HG03159 (cell line): ENCODE measurements around the gene ACAA1.
"Not testable (repeated sequence)": the region's sequence is repeated elsewhere in the genome, so short reads cannot be mapped to it uniquely, and the experiment has no call there.

Experiments
- ATAC-seq: cut with Tn5 transposase; IDR thresholded peaks from one replicate; pipeline ENCODE4 v1.9.1; 2021; ENCODE audit warnings: mild to moderate bottlenecking, moderate library complexity; ENCODE audit not compliant: unreplicated experiment

ACAA1 gene

DNA sequence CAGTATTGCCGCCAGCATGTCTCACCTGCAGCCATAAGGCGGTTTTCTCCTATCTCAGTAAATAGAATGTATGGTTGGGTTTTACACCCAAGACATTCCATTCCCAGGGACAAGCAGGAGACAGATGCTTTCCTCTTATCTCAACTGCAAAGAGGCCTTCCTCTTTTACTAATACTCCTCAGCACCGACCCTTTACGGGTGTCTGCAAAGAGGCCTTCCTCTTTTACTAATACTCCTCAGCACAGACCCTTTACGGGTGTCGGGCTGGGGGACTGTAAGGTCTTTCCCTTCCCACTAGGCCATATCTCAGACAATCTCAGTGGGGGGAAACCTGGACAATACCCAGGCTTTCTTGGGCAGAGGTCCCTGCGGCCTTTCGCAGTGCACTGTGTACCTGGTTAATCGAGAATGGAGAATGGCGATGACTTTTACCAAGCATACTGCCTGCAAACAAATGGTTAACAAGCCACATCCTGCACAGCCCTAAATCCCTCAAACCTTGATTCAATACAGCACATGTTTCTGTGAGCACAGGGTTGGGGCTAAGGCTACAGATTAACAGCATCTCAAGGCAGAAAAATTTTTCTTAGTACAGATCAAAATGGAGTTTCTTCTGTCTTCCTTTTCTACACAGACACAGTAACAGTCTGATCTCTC lies 1.2 kb downstream of the ACAA1 start:
- not testable (repeated sequence) for ATAC-seq

DNA sequence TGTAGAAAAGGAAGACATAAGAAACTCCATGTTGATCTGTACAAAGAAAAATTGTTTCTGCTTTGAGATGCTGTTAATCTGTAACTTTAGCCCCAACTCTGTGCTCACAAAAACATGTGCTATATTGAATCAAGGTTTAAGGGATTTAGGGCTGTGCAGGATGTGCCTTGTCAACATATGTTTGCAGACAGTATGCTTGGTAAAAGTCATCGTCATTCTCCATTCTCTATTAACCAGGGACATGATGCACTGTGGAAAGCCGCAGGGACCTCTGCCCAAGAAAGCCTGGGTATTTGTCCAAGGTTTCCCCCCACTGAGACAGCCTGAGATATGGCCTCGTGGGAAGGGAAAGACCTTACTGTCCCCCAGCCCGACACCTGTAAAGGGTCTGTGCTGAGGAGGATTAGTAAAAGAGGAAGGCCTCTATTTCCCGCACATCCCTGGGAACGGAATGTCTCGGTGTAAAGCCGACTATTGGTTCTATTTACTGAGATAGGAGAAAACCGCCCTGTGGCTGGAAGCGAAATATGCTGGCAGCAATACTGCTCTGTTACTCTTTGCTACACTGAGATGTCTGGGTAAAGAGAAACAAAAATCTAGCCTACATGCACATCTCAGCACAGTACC lies 2.3 kb downstream of the ACAA1 start:
- ATAC-seq, result not testable (repeated sequence)

DNA sequence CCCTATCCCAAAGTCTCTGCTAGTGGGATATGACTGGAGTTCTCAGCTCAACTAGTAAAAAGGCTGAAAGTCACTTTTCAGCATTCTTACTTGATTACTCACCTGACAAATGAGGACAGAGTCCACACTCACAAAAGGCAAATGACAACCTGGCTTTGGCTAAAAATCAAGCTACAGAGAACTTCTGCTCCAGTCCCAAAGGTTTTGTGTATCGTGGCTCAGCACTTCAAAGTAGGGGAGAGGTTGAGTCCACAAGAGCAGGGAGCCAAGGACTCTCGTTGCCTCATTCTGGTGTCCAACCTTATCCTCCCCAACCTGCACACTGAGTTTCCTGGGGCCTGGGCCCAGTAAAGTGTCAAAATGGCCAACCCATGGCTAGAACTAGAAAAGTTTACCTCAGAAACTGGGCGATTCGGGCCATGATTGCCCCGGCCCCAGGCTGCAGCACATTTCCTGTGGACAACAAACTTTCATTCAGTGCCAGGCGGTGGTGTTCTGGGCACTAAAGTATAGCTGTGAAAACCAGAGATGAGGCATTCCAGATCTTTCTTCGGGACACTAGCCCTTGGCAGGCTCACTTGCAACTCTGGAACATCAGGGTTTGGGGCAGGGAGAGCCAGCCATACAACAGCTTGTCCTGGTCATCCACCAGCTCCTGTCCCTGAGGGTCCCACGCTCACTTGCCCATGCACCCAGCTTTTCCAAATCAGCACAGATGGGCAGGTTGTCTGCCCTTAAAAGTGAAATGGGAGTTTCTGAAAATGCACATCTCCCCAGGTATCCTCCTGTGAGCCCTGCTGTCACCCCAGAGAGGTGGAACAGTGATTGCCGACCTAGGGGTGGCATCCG lies 3.1 kb downstream of the ACAA1 start:
- no peak for ATAC-seq

DNA sequence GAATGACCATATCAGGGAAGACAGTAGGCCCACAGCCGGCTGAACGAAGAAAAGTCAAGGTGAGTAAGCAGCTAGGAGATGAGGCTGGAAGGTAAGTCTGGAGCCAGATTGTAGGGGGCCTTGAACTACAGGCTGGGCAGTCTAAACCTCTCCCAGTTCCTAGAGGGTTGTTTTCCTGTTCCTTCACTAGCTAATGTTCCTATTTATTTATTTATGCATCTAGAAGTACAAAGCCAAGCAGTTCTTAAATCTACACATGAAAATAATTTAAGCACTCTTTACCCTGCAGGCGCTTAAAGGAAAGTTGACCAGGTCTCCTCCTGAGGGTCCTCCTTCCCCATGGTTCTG lies 3.7 kb downstream of the ACAA1 start:
- no peak for ATAC-seq

DNA sequence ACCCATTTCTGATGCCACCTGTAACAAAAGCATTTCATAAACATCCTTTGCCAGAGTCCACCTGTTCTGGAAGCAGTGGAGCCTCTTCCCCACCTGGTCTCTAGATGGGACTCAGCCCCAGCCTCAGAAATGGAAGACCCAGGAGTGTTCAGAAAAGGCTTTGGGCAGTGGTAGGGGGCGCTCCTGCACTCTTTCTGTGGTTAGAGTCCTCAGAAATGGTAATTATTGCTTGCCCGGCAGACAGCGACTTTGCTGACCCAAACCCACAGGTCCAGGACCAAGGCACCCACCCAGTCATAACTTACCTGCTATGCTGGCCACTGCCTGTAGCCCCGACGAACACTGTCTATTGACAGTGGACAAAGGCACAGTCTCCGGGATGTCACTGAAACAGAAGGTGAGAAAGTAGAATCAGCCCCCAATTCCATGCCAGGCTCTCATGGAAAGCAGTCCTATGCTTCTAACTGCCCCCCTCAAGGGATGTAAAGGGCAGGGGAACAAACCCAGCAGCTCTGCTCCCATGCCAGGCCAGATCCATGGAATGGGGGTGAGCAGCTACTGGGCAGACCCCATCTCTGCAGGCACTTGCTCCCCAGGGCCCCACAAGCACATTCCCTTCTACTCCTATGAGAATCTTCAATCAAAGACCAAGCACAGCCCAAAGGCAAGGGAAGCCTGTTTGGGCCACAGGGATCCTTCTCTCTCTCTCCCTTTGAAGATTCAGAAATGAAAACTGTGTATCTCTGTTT lies 5.1 kb downstream of the ACAA1 start:
- no peak for ATAC-seq

DNA sequence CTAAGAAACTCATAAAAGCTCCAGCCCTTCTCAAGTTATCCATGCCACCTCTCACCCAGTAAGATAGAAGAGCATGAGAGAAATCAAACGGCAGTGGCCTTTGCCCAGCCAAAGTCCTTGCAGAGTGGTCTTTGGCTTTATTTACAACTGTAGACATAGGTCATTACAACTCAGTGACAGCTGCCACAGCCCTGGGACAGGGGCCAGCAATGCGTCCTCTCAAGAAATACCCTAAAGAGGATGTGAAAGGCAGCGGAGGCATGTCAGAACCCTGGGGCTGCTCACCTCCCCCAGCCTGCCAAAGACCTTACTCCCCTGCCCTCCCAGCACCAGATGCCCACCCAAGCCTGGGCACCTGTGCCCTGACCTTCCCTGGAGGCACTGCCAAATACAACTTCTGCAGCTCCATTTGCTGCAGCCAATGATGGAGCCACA lies 6.3 kb downstream of the ACAA1 start:
- ATAC-seq, result no peak

DNA sequence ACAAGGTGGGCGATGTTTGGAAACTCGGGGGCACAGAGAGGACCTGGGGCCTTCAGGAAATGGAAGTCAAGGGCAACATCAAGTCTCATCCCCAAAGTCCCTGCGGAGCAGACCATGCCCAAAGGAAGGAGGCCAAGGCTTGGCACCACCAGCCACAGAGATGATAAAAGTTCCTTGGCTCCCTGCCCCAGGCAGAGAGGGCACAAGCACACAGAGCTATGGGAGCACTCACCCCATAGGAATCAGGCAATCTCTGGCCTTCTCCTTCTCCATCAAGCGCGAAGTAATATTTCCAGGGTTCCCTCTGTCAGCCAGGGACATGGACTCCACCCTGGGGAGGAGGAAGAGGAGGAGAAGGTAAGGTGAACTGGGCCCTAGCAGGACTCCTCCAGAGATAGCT lies 7.9 kb downstream of the ACAA1 start:
- no peak for ATAC-seq

DNA sequence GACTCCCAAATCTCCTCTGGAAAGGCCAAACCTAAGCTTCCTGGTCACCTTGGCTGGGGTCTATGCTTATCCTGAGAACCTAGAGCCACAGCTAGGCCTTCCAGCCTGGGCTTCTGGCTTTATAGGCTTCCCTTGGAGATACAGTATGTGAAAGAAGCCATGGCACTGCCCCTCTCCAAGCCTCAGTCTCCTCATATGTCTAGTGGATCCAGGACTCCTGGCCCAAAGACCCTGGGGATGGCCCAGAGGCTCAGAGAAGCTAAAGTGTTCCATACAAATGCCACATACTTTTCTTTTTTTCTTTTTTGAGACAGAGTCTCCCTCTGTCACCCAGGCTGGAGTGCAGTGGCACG lies 8.6 kb downstream of the ACAA1 start:
- no peak for ATAC-seq

DNA sequence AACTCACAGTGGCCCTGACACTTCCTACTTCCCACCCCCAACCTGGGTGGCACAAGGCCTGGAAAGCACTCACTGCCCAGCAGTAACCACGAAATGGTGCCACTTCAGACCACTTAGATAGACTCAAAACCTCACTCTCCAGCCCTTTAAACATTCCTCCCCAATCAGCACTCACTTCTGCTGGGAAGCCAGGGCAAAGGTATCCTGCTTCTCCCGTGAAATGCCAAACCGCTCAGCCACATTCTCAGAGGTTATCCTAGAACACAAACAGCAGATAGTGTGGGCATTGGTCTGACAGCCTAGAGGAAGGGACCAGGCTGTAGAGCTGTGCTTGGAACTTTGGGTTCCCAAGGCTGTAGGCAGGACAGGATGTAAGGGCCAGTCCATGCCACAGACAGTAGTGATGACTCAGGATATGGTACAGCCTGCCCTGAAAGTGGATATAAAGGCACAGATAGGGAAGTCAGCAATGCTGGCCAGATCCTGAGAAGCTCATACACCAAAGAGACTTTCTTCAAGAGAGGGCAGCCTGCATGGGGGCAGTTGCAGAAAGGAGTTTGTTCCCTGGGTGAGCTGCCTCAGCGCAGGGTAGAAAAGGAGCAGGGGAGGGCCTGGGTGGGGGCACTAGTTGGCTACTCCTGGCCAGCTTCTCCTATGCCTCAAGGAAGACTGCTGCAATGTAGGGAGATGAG lies 9.2 kb downstream of the ACAA1 start:
- no peak for ATAC-seq

DNA sequence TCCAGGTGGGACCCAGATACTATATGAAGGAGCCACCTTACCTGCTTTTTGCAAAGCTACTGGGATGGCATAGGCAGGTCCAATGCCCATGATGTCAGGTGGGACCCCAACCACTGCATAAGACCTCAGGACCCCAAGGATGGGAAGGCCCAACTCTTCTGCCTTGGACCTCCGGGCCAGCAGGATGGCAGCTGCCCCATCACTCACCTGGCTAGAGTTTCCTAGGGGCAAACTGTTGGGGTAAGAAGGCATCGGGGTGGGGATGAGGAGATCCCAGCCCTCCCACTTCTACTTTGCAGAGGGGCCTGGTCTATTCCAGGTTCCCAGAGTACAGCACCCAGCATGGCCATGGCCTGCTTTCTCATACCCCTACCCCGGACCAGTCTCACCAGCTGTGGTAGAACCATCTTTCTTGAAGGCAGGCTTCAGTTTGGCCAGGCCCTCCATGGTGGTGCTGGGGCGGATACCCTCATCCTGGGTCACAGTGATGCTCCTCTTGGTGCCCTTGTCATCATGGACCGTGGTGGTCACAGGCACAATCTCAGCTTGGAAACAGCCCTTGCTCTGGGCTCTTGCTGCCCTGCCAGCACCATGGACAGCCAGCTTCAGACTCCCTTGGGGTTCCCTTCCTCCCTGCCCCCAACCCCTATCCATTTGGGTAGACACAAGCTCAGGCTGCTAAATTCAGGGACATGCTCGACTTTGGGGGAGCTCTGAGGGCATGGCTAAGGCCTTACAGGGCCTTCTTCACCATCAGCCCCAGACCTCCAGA lies 10.6 kb downstream of the ACAA1 start:
- ATAC-seq, result no peak

DNA sequence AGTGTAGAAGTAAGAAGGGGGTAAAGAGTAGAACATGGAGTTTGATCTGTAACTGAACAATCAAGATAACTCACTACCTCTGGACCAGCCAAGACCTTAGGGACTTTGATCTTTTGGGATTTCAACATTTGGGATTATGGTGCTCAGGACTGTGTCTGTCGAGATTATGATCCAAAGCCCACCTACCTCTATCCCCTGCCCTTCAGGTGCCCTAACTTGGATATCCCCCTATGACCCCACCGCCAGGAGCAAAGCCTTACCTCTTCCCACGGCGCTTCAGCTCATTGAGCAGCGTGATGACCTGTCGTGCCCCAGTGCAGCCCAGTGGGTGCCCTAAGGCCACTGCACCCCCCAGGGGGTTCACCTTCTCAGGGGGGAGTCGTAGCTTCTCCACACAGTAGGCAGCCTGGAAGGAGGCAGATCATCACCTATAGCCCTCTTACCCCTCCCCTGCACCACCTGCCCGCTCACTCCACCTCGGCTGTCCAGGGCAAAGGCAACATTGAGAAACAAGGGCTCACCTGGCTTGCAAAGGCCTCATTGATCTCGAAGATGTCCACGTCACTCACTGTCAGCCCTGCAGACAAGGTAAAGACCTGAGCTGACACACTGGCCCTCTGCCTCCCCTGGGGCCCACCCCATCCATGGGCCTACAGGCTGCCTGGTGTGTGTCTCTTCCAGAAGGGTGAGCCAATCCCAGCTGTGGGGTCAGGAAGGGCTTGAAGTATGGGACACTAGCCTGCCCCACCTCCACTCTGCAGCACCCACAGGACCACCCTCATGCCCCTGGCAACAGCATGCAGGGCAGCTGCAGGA lies 11.4 kb downstream of the ACAA1 start:
- ATAC-seq, result no peak

DNA sequence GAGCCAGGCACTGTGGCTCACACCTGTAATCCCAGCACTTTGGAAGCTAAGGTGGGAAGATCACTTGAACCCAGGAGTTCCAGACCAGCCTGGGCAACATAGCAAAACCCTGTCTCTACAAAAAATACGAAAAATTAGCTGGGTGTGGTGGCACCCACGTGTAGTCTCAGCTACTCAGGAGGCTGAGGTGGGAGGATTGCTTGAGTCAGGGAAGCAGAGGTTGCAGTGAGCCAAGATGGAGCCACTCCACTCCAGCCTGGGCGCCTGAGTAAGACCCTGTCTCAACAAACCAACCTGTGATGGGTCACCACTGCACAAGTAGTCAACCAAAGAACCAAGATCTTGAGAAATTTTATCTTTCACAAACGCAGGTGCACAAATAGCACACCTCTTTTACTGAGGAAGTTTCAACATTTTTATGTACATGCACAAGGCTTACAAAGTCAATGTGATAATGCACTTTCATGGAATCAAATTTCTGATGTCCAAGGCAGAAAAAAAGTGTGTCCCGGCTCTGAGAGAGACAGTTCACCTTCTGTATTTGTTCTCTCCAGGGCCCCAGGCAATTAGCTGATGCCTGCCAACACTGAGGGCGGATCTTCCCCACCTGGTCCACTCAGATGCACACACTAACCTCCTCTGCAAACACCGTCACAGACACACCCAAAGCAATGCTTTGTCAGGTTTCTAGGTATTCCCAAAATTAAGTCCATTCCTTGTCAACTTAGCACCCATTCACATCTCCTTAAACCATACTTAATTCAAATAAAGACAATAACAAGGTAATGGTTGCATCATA lies 12.4 kb downstream of the ACAA1 start:
- no peak for ATAC-seq

DNA sequence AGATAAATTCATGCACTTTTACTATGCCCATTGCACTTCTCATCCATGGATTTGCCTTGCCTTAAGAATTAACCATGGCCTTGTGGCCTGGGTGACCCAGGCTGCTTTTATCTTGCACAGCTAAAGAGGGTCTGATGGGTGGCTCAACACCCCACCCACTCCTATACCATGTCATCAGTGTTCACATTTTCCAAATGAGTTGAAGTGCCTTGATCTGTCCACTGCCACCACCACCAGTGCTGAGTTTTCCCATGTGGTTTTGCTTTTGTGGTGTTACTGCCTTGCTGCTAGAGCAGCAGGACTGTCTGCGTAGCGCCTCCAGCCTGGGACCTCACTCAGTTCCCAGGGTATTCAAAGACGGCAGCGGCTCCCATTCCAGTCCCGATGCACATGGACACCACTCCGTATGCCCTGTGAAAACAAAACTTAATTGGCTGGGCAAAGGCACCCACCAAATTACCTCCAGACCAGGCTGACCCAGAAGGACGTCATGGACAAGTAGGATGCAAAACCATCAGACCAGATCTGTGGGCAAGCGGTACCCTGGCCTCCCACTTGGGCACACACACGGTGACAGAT lies 14.1 kb downstream of the ACAA1 start:
- ATAC-seq, result no peak

DNA sequence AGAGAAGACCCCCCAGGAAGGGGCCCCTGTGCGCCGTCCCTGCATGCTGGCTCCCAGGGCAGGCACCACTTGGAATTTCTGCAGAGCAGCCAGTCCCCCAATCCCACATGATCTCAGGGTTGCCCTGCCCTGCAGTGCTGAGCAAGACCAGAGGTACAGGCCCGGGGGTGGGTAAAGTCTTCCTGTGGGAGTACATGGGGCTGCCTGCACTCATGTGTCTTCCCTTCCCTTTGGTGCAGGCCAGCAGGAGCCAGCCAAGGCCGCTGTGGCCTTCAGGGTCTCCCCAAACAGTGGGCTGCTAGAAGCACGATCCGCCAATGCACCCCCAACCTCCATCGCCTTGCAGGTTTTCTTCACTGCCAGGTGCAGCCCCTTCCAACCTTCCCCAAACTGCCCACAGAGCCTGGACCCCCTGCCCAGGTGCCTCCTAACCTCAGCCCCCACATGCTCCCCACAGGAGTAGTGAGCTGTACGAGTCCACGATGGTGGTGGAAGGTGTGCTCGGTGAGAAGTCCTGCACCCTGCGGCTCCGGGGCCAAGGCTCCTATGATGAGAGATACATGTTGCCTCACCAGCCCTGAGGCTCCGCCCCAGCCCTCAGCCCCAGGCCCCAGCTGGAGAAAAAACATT lies 15.0 kb downstream of the ACAA1 start:
- ATAC-seq, result no peak

DNA sequence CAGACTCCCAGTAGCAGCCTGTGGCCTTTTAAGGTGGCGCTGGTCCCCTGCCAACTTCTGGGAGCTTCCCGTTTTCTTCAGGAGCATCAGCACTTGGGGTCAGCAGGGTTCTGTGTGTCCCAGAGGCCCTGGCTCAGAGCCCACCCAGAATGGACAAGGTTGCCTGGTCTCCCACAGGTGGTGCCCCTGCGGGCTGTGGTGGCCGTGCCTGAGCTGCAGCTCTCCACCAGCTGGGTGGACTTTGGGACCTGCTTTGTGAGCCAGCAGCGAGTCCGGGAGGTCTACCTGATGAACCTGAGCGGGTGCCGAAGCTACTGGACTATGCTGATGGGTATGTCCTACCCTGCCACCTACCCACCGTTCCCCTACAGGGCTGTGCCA lies 15.5 kb downstream of the ACAA1 start:
- ATAC-seq, result no peak

DNA sequence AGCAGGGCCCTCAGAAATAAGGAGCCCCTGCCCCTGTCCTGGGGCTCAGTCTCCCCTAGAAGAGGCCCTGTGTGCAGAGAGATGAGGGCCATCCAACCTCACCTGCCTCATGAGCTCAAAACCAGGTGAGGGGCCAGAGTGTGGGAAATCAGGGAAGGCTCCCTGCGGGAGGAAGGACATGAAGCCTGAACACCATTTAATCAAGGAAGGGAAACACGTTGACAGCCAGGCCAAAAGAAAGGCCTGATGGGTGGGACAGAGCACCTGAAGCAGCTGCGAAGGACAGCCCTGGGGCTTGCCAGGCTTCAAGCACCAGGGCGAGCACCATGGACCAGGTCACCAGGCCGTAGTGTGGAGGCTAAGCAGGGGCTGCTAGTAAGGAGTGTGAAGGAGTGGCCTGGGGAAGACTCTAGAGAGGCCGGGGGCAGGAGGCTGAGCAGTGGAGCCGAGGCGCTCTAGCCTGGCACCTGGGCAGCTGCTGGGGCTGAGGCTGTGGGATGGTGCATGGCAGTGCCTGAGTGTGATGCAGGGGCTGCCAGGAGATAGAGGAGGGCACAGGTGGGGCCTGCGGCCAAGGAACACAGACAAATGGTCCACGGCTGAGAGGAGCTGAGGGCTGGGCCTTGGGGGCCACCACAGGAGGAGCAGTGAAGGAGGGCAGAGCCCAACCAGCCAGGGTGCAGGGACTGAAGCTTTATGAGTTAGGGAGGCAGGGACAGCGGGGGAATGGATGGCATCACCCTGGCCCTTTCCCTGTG lies 16.1 kb downstream of the ACAA1 start:
- no peak for ATAC-seq
